ENCODE results near the gene PRSS16.

The PRSS16 gene

GRCh38 chr6:27297484-27297856 lies 50.0 kb downstream of the PRSS16 start:
- H3K27ac ChIP-seq (ENCODE audit: poor library complexity, severe bottlenecking) = no peak overlapping the region
- no peak for DNase-seq (ENCODE audit: low spot score)
- no peak for ATAC-seq (ENCODE audit: low read depth)
- no peaks in the 10 kb centered on the region for H3K36me3 ChIP-seq (ENCODE audit: low read depth)
- no peaks in the 10 kb centered on the region for H3K9me3 ChIP-seq (ENCODE audit: severe bottlenecking)
- H3K27me3 ChIP-seq (ENCODE audit: insufficient read depth, poor library complexity, severe bottlenecking) = no peaks in the 10 kb centered on the region
- peaks cover 13% of the 10 kb centered on the region for H3K4me1 ChIP-seq (ENCODE audit: insufficient read depth, poor library complexity, severe bottlenecking)
- no peak for TF ChIP-seq CTCF (IDR thresholded peaks at IDR 0.05; ENCODE audit: poor library complexity, severe bottlenecking)
- peak overlapping the region; percentile 41 for H3K4me3 ChIP-seq (ENCODE audit: severe bottlenecking)

DNA sequence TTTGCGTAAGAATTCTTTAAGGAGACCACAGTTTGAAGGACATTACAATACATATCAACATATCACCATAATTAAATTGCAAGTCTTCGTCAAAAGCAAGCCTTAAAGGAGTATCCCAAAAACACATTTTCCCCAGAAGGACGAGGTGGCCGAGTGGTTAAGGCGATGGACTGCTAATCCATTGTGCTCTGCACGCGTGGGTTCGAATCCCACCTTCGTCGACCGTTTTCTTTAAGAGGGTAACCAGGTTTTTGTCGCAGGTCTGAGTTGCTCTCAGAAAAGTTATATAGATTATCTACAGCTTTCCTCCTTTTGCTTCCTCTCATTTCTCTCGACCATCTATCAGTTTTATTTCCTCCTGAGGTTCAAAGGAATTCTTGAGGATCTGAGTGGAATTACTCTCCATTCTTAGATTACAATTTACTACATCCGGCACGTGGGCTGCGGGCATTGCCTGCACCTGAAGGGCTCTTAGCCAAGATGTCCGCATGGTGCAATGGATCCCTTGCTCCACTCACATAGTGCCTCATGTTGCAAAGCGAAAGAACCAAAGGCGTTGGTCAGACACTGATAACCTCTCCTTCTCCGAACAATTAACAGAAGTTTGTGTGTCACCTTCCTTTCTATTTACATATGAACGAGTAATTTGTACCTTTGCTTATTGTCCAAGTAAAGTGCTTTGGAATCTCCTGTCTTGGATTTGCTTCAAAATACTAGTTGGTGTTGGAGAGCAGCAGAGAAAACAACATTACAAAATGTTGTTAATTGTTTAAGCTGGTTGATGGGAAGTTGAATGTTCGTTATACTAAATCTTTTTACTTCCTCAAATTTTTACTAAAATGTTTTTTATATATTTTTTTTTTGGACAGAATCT lies 50.6 kb downstream of the PRSS16 start:
- Histone ChIP-seq H3K9me3 (ENCODE audit: severe bottlenecking) (no peaks in the 10 kb centered on the region), H3K4me1 (ENCODE audit: insufficient read depth, poor library complexity, severe bottlenecking) (peaks cover 11% of the 10 kb centered on the region), H3K27ac (ENCODE audit: poor library complexity, severe bottlenecking) (no peak overlapping the region), H3K4me3 (ENCODE audit: severe bottlenecking) (peak overlapping the region; percentile 41), H3K27me3 (ENCODE audit: insufficient read depth, poor library complexity, severe bottlenecking) (no peaks in the 10 kb centered on the region), H3K36me3 (ENCODE audit: low read depth) (no peaks in the 10 kb centered on the region)
- DNase-seq (ENCODE audit: low spot score) = no peak
- ATAC-seq (ENCODE audit: low read depth) = no peak
- TF ChIP-seq CTCF (IDR thresholded peaks at IDR 0.05; ENCODE audit: poor library complexity, severe bottlenecking) = no peak

DNA sequence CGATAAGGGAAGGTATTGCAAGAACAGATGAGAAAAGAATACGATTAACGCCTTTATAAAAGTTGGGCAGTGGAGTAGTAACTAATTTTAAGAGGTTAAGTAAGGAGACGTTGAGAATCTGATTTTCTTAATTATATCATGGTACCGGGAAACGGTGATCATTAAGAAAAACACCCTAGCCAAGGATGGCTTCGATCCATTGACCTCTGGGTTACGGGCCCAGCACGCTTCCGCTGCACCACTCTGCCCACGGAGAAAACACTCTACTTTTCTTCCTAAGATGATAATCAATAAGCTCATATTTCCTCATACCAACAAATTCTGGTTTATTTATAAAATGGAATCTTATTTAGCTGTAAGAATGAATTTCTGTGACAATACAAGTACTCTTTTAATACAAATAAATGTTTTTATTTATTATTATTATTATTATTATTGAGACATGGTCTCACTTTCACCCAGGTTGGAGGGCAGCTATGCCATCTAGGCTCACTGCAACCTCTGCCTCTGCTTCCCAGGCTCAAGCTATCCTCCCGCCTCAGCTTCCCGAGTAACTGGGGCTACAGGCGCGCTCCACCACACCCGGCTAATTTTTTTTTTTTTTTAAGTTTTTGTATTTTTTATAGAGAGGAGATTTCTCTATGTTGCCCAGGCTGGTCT lies 56.2 kb downstream of the PRSS16 start:
- no peak for TF ChIP-seq CTCF (IDR thresholded peaks at IDR 0.05; ENCODE audit: poor library complexity, severe bottlenecking)
- Histone ChIP-seq H3K9me3 (ENCODE audit: severe bottlenecking) (no peaks in the 10 kb centered on the region), H3K27me3 (ENCODE audit: insufficient read depth, poor library complexity, severe bottlenecking) (no peaks in the 10 kb centered on the region), H3K4me1 (ENCODE audit: insufficient read depth, poor library complexity, severe bottlenecking) (no peaks in the 10 kb centered on the region), H3K27ac (ENCODE audit: poor library complexity, severe bottlenecking) (no peak overlapping the region), H3K36me3 (ENCODE audit: low read depth) (no peaks in the 10 kb centered on the region), H3K4me3 (ENCODE audit: severe bottlenecking) (peak overlapping the region; percentile 11)
- no peak for DNase-seq (ENCODE audit: low spot score)
- ATAC-seq (ENCODE audit: low read depth) = peak; percentile 72

Measured in RWPE2 (cell line).